IMR-90 (cell line): Measurements from ENCODE around the gene ZNF541. TPM values are rescaled to one million over a fixed set of nuclear protein-coding genes. Genes with fewer than 3 reads are reported as not detected.

Experiments used
- ATAC-seq: fragments of 200-7000 bp; cut with Tn5 transposase; 2 replicates; pipeline ENCODE4 v1.9.1; 2020; ENCODE audit warnings: low read depth, mild to moderate bottlenecking, moderate library complexity
- BruUV-seq: library from RNA; stranded (reverse); fragments of 400-500 nt; replicated peaks from 2 replicates; lab custom pipeline; 2021; lab: Mats Ljungman, UMichigan
- CTCF ChIA-PET: fragments of 300-600 bp; formaldehyde crosslinking; extraction: SDS; loops from one replicate; lab custom pipeline; 2021; ENCODE audit warnings: antibody characterized with exemption; lab: Yijun Ruan, JAX
- POLR2A ChIA-PET: fragments of 300-600 bp; sonication (Branson Sonifier 250); formaldehyde crosslinking; loops from one replicate; lab custom pipeline; 2022; ENCODE audit warnings: antibody characterized with exemption; ENCODE audit not compliant: unreplicated experiment; lab: Charles Lee
- DNase-seq: peaks from one replicate; pipeline ENCODE4 v3.0.0; 2013
- H2AFZ ChIP-seq: replicated peaks from 2 replicates; pipeline ENCODE3; 2013; ENCODE audit warnings: low read length, mild to moderate bottlenecking; ENCODE audit not compliant: poor library complexity
- H2AK5ac ChIP-seq: 2 replicates; pipeline ENCODE4 v1.6.1; 2013; ENCODE audit warnings: low read depth, low read length, inconsistent platforms
- H2AK9ac ChIP-seq: replicated peaks from 2 replicates; pipeline ENCODE3; 2013; ENCODE audit warnings: mild to moderate bottlenecking, low read depth, low read length, moderate library complexity; ENCODE audit not compliant: poor library complexity
- H2BK120ac ChIP-seq: 2 replicates; pipeline ENCODE4 v1.6.1; 2013; ENCODE audit warnings: low read depth, low read length, inconsistent platforms
- H2BK15ac ChIP-seq: 3 replicates; pipeline ENCODE4 v1.6.1; 2013; ENCODE audit warnings: low read depth, low read length, inconsistent platforms
- H2BK20ac ChIP-seq: 2 replicates; pipeline ENCODE4 v1.6.1; 2013; ENCODE audit warnings: low read depth, mild to moderate bottlenecking, inconsistent platforms, low read length, moderate library complexity
- H2BK5ac ChIP-seq: 2 replicates; pipeline ENCODE4 v1.6.1; 2013; ENCODE audit warnings: mild to moderate bottlenecking, low read depth, low read length, inconsistent platforms; ENCODE audit not compliant: poor library complexity, severe bottlenecking
- H3K14ac ChIP-seq: replicated peaks from 2 replicates; pipeline ENCODE4 v1.6.1; 2013; ENCODE audit warnings: low read depth, low read length, inconsistent platforms
- H3K18ac ChIP-seq: 2 replicates; pipeline ENCODE4 v1.6.1; 2013; ENCODE audit warnings: low read depth, low read length, control low read depth
- H3K23ac ChIP-seq: 2 replicates; pipeline ENCODE4 v1.6.1; 2013; ENCODE audit warnings: low read depth, low read length, inconsistent platforms
- H3K27ac ChIP-seq: 2 replicates; pipeline ENCODE4 v1.5.1; 2013; ENCODE audit warnings: mild to moderate bottlenecking, control low read depth, low read length; ENCODE audit not compliant: insufficient read depth
- H3K27me3 ChIP-seq: 2 replicates; pipeline ENCODE4 v1.6.1; 2013; ENCODE audit warnings: low read length; ENCODE audit not compliant: control insufficient read depth, insufficient read depth
- H3K36me3 ChIP-seq: 2 replicates; pipeline ENCODE4 v1.6.1; 2013; ENCODE audit warnings: low read length, mixed read lengths; ENCODE audit not compliant: control insufficient read depth, insufficient read depth
- H3K4ac ChIP-seq: 2 replicates; pipeline ENCODE4 v1.6.1; 2013; ENCODE audit warnings: low read depth, low read length, inconsistent platforms
- H3K4me1 ChIP-seq: 2 replicates; pipeline ENCODE4 v1.6.1; 2013; ENCODE audit warnings: low read length, mixed read lengths; ENCODE audit not compliant: control insufficient read depth, insufficient read depth
- H3K4me2 ChIP-seq: 2 replicates; pipeline ENCODE4 v1.6.1; 2013; ENCODE audit warnings: low read depth, mild to moderate bottlenecking, control low read depth, low read length, moderate library complexity
- H3K4me3 ChIP-seq: 2 replicates; pipeline ENCODE4 v1.5.1; 2013; ENCODE audit warnings: low read depth, mild to moderate bottlenecking, control low read depth, low read length, moderate library complexity; ENCODE audit not compliant: insufficient read depth
- H3K56ac ChIP-seq: 2 replicates; pipeline ENCODE4 v1.6.1; 2013; ENCODE audit warnings: low read length, inconsistent platforms; ENCODE audit not compliant: insufficient read depth; ENCODE audit errors: extremely low read depth
- H3K79me1 ChIP-seq, 2 experiments: 2 replicates each; pipeline ENCODE4 v1.6.1; 2013; ENCODE audit warnings: low read length in 2 of 2, inconsistent platforms in 1 of 2, low read depth in 1 of 2
- H3K9ac ChIP-seq: 2 replicates; pipeline ENCODE4 v1.6.1; 2013; ENCODE audit warnings: low read depth, low read length, control low read depth
- H3K9me1 ChIP-seq: 2 replicates; pipeline ENCODE4 v1.6.1; 2013; ENCODE audit warnings: low read length, inconsistent platforms; ENCODE audit not compliant: insufficient read depth
- H3K9me3 ChIP-seq: 2 replicates; pipeline ENCODE4 v1.6.1; 2013; ENCODE audit warnings: low read length; ENCODE audit not compliant: control insufficient read depth, insufficient read depth
- H4K20me1 ChIP-seq: 2 replicates; pipeline ENCODE4 v1.6.1; 2013; ENCODE audit warnings: low read length, inconsistent platforms; ENCODE audit not compliant: insufficient read depth
- H4K5ac ChIP-seq: 2 replicates; pipeline ENCODE4 v1.6.1; 2013; ENCODE audit warnings: mild to moderate bottlenecking, low read depth, low read length, control low read depth
- H4K8ac ChIP-seq, 2 experiments: 2 replicates each; pipeline ENCODE4 v1.6.1; 2013; ENCODE audit warnings: low read depth in 2 of 2, low read length in 2 of 2, control low read depth in 1 of 2, inconsistent platforms in 1 of 2
- H4K91ac ChIP-seq: 2 replicates; pipeline ENCODE4 v1.6.1; 2013; ENCODE audit warnings: low read depth, low read length, inconsistent platforms; ENCODE audit not compliant: insufficient read depth
- BHLHE40 ChIP-seq: fragments of 150-350 bp; IDR thresholded peaks from 2 replicates; pipeline ENCODE4 v1.6.1; 2016; ENCODE audit warnings: mild to moderate bottlenecking, low read depth, low read length
- CEBPB ChIP-seq: IDR thresholded peaks from 2 replicates; pipeline ENCODE4 v1.6.1; 2012; ENCODE audit warnings: low read depth, low read length, improper control_type of control experiment
- CHD1 ChIP-seq: IDR thresholded peaks from 2 replicates; pipeline ENCODE4 v1.6.1; 2012; ENCODE audit warnings: low read depth, low read length, improper control_type of control experiment
- CTCF ChIP-seq: conservative IDR thresholded peaks from 2 replicates; pipeline ENCODE4 v1.5.1; 2012; ENCODE audit warnings: mild to moderate bottlenecking, low read depth, low read length, improper control_type of control experiment
- FOS ChIP-seq: fragments of 150-350 bp; IDR thresholded peaks from 2 replicates; pipeline ENCODE4 v1.6.1; 2016; ENCODE audit warnings: low read depth, low read length
- MAFK ChIP-seq: IDR thresholded peaks from 2 replicates; pipeline ENCODE4 v1.6.1; 2012; ENCODE audit warnings: low read depth, low read length, improper control_type of control experiment
- MAZ ChIP-seq: IDR thresholded peaks from 2 replicates; pipeline ENCODE4 v1.6.1; 2012; ENCODE audit warnings: low read depth, mild to moderate bottlenecking, low read length, improper control_type of control experiment, moderate library complexity, borderline replicate concordance
- MXI1 ChIP-seq: IDR thresholded peaks from 2 replicates; pipeline ENCODE4 v1.6.1; 2012; ENCODE audit warnings: low read depth, mild to moderate bottlenecking, low read length, moderate library complexity, borderline replicate concordance
- NFE2L2 ChIP-seq: fragments of 150-350 bp; IDR thresholded peaks from 2 replicates; pipeline ENCODE4 v1.6.1; 2016; ENCODE audit warnings: low read depth, mild to moderate bottlenecking, low read length
- POLR2A ChIP-seq: IDR thresholded peaks from 2 replicates; pipeline ENCODE4 v1.6.1; 2012; ENCODE audit warnings: mild to moderate bottlenecking, low read depth, low read length
- RAD21 ChIP-seq: IDR thresholded peaks from 2 replicates; pipeline ENCODE4 v1.6.1; 2012; ENCODE audit warnings: low read length, improper control_type of control experiment
- RCOR1 ChIP-seq: IDR thresholded peaks from 2 replicates; pipeline ENCODE4 v1.6.1; 2012; ENCODE audit warnings: mild to moderate bottlenecking, low read length, improper control_type of control experiment; ENCODE audit not compliant: insufficient replicate concordance
- RFX5 ChIP-seq: IDR thresholded peaks from 2 replicates; pipeline ENCODE4 v1.8.0; 2012; ENCODE audit warnings: low read depth, mild to moderate bottlenecking, low read length, moderate library complexity
- SMC3 ChIP-seq: fragments of 150-350 bp; IDR thresholded peaks from 2 replicates; pipeline ENCODE4 v1.6.1; 2016; ENCODE audit warnings: low read depth, mild to moderate bottlenecking, antibody characterized with exemption, low read length, moderate library complexity
- WGBS, 2 experiments: methylation state at CpG; one replicate each; pipeline versions ENCODE4 v1.1.5 to v1.1.7; 2013; ENCODE audit warnings: missing lambda C conversion rate in 2 of 2; ENCODE audit not compliant: insufficient read length in 1 of 2; ENCODE audit errors: extremely low coverage in 2 of 2; 5-methylcytosine and 5-hydroxymethylcytosine counted together
- dilution Hi-C: fragments of 300-500 bp; cut with HindIII; formaldehyde crosslinking; loops from one replicate; pipeline ENCODE4 v1.14.3; 2018; ENCODE audit warnings: low sequenced_read_pairs; ENCODE audit not compliant: unreplicated experiment
- in situ Hi-C: fragments of 300-500 bp; cut with MboI; formaldehyde crosslinking; loops from 3 replicates; pipeline ENCODE4 v1.14.3; 2019; ENCODE audit warnings: low sequenced_read_pairs, inconsistent platforms, mixed read lengths
- intact Hi-C: fragments of 100-400 bp; cut with micrococcal nuclease; formaldehyde crosslinking; loops from 2 replicates; pipeline ENCODE4 v1.10.0; 2022
- polyA plus RNA-seq, 3 experiments: library from polyadenylated mRNA; depleted of rRNA; stranded (reverse); fragments of >200 nt; gene quantifications; 2 replicates each; pipeline ENCODE4 v1.2.3, GENCODE V29; 2012; ENCODE audit warnings: low replicate concordance in 1 of 3
- total RNA-seq: library from RNA; depleted of rRNA; stranded (reverse); fragments of >200 nt; gene quantifications from 2 replicates; pipeline ENCODE4 v1.2.3, GENCODE V29; 2012
- TF ChIP-seq, protein P1 (sequence below): fragments of 150-350 bp; IDR thresholded peaks from 2 replicates; pipeline ENCODE4 v1.6.1; 2017; ENCODE audit warnings: mild to moderate bottlenecking, antibody characterized with exemption, low read length, low read depth
- TF ChIP-seq, protein P2 (sequence below): fragments of 150-350 bp; IDR thresholded peaks from 2 replicates; pipeline ENCODE4 v1.6.1; 2016; ENCODE audit warnings: low read depth, mild to moderate bottlenecking, low read length, moderate library complexity, borderline replicate concordance

The ZNF541 gene
- total and polyA plus RNA-seq, 2 of the 4 experiments (the other 2 are of a cell fraction), result not detected

DNA sequence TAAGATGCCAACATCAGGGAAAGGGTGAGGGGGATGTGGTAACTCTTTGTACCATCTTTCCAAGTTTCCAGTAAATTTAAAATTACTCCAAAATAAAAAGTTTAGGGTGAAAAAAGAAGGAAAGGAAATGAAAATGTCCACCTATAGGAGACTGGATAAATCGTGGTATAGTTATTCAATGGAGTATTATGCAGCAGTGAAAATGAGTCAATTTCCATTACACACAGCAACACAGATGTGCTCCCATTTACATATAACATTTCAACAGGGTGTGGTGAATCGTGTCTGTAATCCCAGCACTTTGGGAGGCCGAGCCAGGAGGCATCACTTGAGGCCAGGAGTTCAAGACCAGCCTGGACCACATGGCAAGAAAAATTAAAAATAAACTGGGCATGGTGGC lies 7.4 kb upstream of the ZNF541 start:
- Histone ChIP-seq H3K56ac (no peak overlapping the region), H4K5ac (no peak overlapping the region), H2BK120ac (no peak overlapping the region), H3K14ac (no peak overlapping the region), H3K18ac (no peak overlapping the region), H3K23ac (no peak overlapping the region), H4K8ac (no peak overlapping the region), H4K91ac (no peak overlapping the region), H2AFZ (no peak overlapping the region), H3K4me2 (no peak overlapping the region), H3K27ac (no peak overlapping the region), H2BK15ac (no peak overlapping the region), H2AK9ac (no peak overlapping the region), H2BK5ac (no peak overlapping the region), H3K36me3 (no peaks in the 10 kb centered on the region), H4K20me1 (no peaks in the 10 kb centered on the region), H2AK5ac (no peak overlapping the region), H3K4ac (no peak overlapping the region), H2BK20ac (no peak overlapping the region), H3K9me1 (peaks cover 11% of the 10 kb centered on the region), H3K27me3 (no peaks in the 10 kb centered on the region), H3K9ac (no peak overlapping the region), H3K4me1 (peaks cover 7% of the 10 kb centered on the region; the same call in 1 of the 2 replicates), H3K79me1 (no peaks in the 10 kb centered on the region; a peak in 1 of 4 replicates), H3K9me3 (0 out of 2 replicates have a peak, but pooled peaks cover 2% of the 10 kb centered on the region), H3K4me3 (no peak overlapping the region)
- ChIA-PET CTCF (no interaction called here), POLR2A (no interaction called here)
- in situ Hi-C loops (no loop called here), dilution Hi-C loops (no loop called here), intact Hi-C loops (no loop called here)
- no TSS peak for BruUV-seq
- no CpG with 5 or more reads among the region's 3 CpGs for WGBS, 2 experiments
- no peak for TF ChIP-seq MAZ
- no peak for TF ChIP-seq NFE2L2
- no peak for TF ChIP-seq MAFK
- TF ChIP-seq, protein P1, sequence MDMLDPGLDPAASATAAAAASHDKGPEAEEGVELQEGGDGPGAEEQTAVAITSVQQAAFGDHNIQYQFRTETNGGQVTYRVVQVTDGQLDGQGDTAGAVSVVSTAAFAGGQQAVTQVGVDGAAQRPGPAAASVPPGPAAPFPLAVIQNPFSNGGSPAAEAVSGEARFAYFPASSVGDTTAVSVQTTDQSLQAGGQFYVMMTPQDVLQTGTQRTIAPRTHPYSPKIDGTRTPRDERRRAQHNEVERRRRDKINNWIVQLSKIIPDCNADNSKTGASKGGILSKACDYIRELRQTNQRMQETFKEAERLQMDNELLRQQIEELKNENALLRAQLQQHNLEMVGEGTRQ, result no peak
- TF ChIP-seq, protein P2, sequence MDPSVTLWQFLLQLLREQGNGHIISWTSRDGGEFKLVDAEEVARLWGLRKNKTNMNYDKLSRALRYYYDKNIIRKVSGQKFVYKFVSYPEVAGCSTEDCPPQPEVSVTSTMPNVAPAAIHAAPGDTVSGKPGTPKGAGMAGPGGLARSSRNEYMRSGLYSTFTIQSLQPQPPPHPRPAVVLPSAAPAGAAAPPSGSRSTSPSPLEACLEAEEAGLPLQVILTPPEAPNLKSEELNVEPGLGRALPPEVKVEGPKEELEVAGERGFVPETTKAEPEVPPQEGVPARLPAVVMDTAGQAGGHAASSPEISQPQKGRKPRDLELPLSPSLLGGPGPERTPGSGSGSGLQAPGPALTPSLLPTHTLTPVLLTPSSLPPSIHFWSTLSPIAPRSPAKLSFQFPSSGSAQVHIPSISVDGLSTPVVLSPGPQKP, result no peak
- TF ChIP-seq SMC3, result no peak
- no peak for TF ChIP-seq POLR2A
- no peak for TF ChIP-seq CHD1
- TF ChIP-seq FOS, result no peak
- TF ChIP-seq RFX5, result no peak
- no peak for TF ChIP-seq CEBPB
- no peak for TF ChIP-seq RCOR1
- no peak for TF ChIP-seq RAD21
- TF ChIP-seq CTCF, result no peak
- TF ChIP-seq BHLHE40, result no peak
- TF ChIP-seq MXI1, result no peak
- ATAC-seq, result no peak
- no peak for DNase-seq
